Measurements from ENCODE around the gene EVL. TPM values are rescaled to one million over a fixed set of nuclear protein-coding genes. Genes with fewer than 3 reads are reported as not detected.

EVL gene
- total RNA-seq, 4 donors from 2014 or later, result 22.8 to 86.4 (median 45.2) TPM

GRCh38 chr14:100188392-100189030, 123.3 kb downstream of the EVL start:
- Histone ChIP-seq H3K4me1 (peaks cover 5 to 41% (median 30%) of the 10 kb centered on the region in 4 donors), H3K27ac (peak overlapping the region in 2 of 4 donors; percentile 50 to 73), H3K36me3 (no peaks in the 10 kb centered on the region), H3K4me3 (no peak overlapping the region), H3K9me3 (no peaks in the 10 kb centered on the region), H3K27me3 (no peaks in the 10 kb centered on the region)
- DNase-seq, result no peak
- TF ChIP-seq EP300 (IDR thresholded peaks at IDR 0.05; ENCODE audit: low read depth) (no peak), POLR2AphosphoS5 (IDR thresholded peaks at IDR 0.05) (peak in 1 of 3 donors; percentile 17)
- WGBS, 2 donors (ENCODE audit: low coverage in 1 of 2), result 67 to 74% methylated on average over 1 to 12 of the region's 12 CpGs
- in situ Hi-C loops (cut with MboI; ENCODE audit: low pct_ligation_motif_present in 1 of 4, low pct_unique_long_range_greater_than_20kb in 1 of 4, low sequenced_read_pairs in 3 of 4) (loop anchor here (5.0 to 25.0 kb wide), 2 partner anchors 201 to 206 kb away; no protein-coding TSS in a partner anchor), intact Hi-C loops (cut with DNase I; ENCODE audit: low total_unique reads) (no loop called here)

GRCh38 chr14:100190126-100190525, 124.9 kb downstream of the EVL start:
- Histone ChIP-seq H3K9me3 (no peaks in the 10 kb centered on the region), H3K4me3 (no peak overlapping the region), H3K27ac (no peak overlapping the region), H3K36me3 (no peaks in the 10 kb centered on the region), H3K27me3 (no peaks in the 10 kb centered on the region), H3K4me1 (peaks cover 5 to 41% (median 30%) of the 10 kb centered on the region in 4 donors)
- in situ Hi-C loops (cut with MboI; ENCODE audit: low pct_ligation_motif_present in 1 of 4, low pct_unique_long_range_greater_than_20kb in 1 of 4, low sequenced_read_pairs in 3 of 4), result loop anchor here in 2 of 4 donors (25.0 kb wide), 1 partner anchor 203 kb away; no protein-coding TSS in a partner anchor
- no peak for TF ChIP-seq CTCF (IDR thresholded peaks at IDR 0.05)
- no peak for TF ChIP-seq POLR2AphosphoS5 (IDR thresholded peaks at IDR 0.05)
- TF ChIP-seq EP300 (IDR thresholded peaks at IDR 0.05; ENCODE audit: low read depth), result no peak
- TF ChIP-seq POLR2A (IDR thresholded peaks at IDR 0.05), result no peak
- DNase-seq, result no peak
- WGBS, 2 donors (ENCODE audit: low coverage in 1 of 2), result 79% methylated on average over 1 of the region's 1 CpG; no CpG with 5 or more reads in 1 of the 2 donors
- intact Hi-C loops (cut with DNase I; ENCODE audit: low total_unique reads), result loop anchor here (2.0 to 5.0 kb wide), 2 partner anchors 57 to 208 kb away; no protein-coding TSS in a partner anchor

- Histone ChIP-seq H3K4me1 (peaks cover 5 to 41% (median 30%) of the 10 kb centered on the region in 4 donors), H3K4me3 (no peak overlapping the region), H3K36me3 (no peaks in the 10 kb centered on the region), H3K27ac (peak overlapping the region; percentile 85 to 95 (median 89)), H3K9me3 (no peaks in the 10 kb centered on the region), H3K27me3 (no peaks in the 10 kb centered on the region)
- intact Hi-C loops (cut with DNase I; ENCODE audit: low total_unique reads) (loop anchor here (2.0 to 5.0 kb wide), 2 partner anchors 59 to 209 kb away; no protein-coding TSS in a partner anchor), in situ Hi-C loops (cut with MboI; ENCODE audit: low pct_ligation_motif_present in 1 of 4, low pct_unique_long_range_greater_than_20kb in 1 of 4, low sequenced_read_pairs in 3 of 4) (loop anchor here in 2 of 4 donors (25.0 kb wide), 1 partner anchor 204 kb away; no protein-coding TSS in a partner anchor)
- DNase-seq, result no peak
- TF ChIP-seq POLR2A (IDR thresholded peaks at IDR 0.05), result no peak
- no peak for TF ChIP-seq CTCF (IDR thresholded peaks at IDR 0.05)
- no peak for TF ChIP-seq POLR2AphosphoS5 (IDR thresholded peaks at IDR 0.05)
- no peak for TF ChIP-seq EP300 (IDR thresholded peaks at IDR 0.05; ENCODE audit: low read depth)
- WGBS, 2 donors (ENCODE audit: low coverage in 1 of 2), result 80 to 88% methylated on average over 7 to 14 of the region's 14 CpGs
Measured at GRCh38 chr14:100191584-100192249, 126.5 kb downstream of the EVL start.

GRCh38 chr14:100192250-100192671, 127.0 kb downstream of the EVL start:
- Histone ChIP-seq H3K9me3 (no peaks in the 10 kb centered on the region), H3K27me3 (no peaks in the 10 kb centered on the region), H3K4me1 (peaks cover 5 to 36% (median 27%) of the 10 kb centered on the region in 4 donors), H3K36me3 (no peaks in the 10 kb centered on the region), H3K4me3 (peak overlapping the region in 3 of 4 donors; percentile 25 to 52 (median 26)), H3K27ac (peak overlapping the region; percentile 85 to 95 (median 89))
- in situ Hi-C loops (cut with MboI; ENCODE audit: low pct_ligation_motif_present in 1 of 4, low pct_unique_long_range_greater_than_20kb in 1 of 4, low sequenced_read_pairs in 3 of 4), result loop anchor here in 2 of 4 donors (25.0 kb wide), 1 partner anchor 205 kb away; no protein-coding TSS in a partner anchor
- no peak for TF ChIP-seq POLR2A (IDR thresholded peaks at IDR 0.05)
- intact Hi-C loops (cut with DNase I; ENCODE audit: low total_unique reads), result loop anchor here (5.0 kb wide), 1 partner anchor 210 kb away; no protein-coding TSS in a partner anchor
- WGBS, 2 donors (ENCODE audit: low coverage in 1 of 2), result 61% methylated on average over 13 of the region's 21 CpGs; no CpG with 5 or more reads in 1 of the 2 donors
- peak; percentile 21 for DNase-seq
